ENCODE results near the gene BIK.

GRCh38 chr22:43136255-43136654 lies 25.7 kb downstream of the BIK start:
- no peak for TF ChIP-seq GATA2 (IDR thresholded peaks at IDR 0.05; ENCODE audit: low read depth, low read length)
- no peak for TF ChIP-seq GATA3 (IDR thresholded peaks at IDR 0.05; ENCODE audit: low read depth, low read length)

Data from SH-SY5Y (cell line).